A549 (cell line): ENCODE results near the gene ADAMTSL5.

Source experiments
- BHLHE40 ChIP-seq: IDR thresholded peaks from 2 replicates; pipeline ENCODE4 v1.6.1; 2012; ENCODE audit warnings: low read depth, low read length, inconsistent platforms
- EP300 ChIP-seq, 2 experiments: fragments of >200 bp; sonication (Bioruptor Twin); formaldehyde crosslinking; IDR thresholded peaks; 2 replicates in 1 of 2; 3 replicates in 1 of 2; pipeline ENCODE4 v1.6.1; 2016 to 2017
- POLR2A ChIP-seq: IDR thresholded peaks from 2 replicates; pipeline ENCODE4 v1.6.1; 2012; ENCODE audit warnings: mild to moderate bottlenecking, low read length
- TF ChIP-seq, protein P1 (sequence below): fragments of >200 bp; sonication (Bioruptor Twin); formaldehyde crosslinking; IDR thresholded peaks from 3 replicates; pipeline ENCODE4 v1.5.1; 2016
- TF ChIP-seq, protein P2 (sequence below): fragments of 150-350 bp; IDR thresholded peaks from 2 replicates; pipeline ENCODE4 v1.6.1; 2014; ENCODE audit warnings: low read depth, mild to moderate bottlenecking, low read length
- TF ChIP-seq, protein P3 (sequence below): IDR thresholded peaks from 2 replicates; pipeline ENCODE4 v1.6.1; 2012

DNA sequence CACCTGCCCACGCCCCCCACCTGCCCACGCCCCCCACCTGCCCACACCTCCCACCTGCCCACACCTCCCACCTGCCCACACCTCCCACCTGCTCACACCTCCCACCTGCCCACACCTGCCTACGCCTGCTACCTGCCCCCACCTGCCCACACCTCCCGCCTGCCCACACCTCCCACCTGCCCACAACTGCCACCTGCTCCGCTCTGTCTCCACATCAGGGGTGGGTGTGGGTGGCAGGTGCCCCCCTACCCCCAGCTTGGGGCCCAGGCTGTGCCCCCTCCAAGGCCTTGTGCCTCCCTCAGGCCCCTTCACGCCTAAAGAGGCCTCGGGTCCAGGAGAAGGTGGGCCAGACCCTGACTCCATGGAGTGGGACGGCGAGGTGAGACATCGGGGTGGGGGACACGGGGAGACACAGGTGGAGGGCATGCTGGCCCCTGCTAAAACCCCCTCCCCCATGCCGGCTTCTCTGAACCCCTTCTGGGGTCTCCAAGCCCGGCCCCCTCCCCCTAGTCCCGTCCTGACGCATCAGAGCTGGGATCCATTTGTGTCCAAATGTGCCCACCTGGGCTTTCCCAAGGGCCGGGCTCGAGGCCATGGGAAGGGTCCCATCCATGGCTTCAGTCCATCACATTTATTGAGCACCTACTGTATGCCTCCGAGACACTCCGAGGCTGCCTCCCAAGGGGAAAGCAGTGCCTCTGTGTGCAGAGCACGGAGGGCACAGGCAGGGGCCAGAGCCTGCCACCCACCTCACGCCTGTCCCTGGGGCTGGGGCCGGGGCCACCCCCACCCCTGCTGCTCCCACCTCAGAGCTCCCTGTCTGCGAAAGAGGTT, 16.0 kb upstream of the ADAMTSL5 start:
- no peak for TF ChIP-seq BHLHE40
- no peak for TF ChIP-seq POLR2A
- TF ChIP-seq EP300 (IDR thresholded peaks at IDR 0.05), result no peak
- TF ChIP-seq, protein P1, sequence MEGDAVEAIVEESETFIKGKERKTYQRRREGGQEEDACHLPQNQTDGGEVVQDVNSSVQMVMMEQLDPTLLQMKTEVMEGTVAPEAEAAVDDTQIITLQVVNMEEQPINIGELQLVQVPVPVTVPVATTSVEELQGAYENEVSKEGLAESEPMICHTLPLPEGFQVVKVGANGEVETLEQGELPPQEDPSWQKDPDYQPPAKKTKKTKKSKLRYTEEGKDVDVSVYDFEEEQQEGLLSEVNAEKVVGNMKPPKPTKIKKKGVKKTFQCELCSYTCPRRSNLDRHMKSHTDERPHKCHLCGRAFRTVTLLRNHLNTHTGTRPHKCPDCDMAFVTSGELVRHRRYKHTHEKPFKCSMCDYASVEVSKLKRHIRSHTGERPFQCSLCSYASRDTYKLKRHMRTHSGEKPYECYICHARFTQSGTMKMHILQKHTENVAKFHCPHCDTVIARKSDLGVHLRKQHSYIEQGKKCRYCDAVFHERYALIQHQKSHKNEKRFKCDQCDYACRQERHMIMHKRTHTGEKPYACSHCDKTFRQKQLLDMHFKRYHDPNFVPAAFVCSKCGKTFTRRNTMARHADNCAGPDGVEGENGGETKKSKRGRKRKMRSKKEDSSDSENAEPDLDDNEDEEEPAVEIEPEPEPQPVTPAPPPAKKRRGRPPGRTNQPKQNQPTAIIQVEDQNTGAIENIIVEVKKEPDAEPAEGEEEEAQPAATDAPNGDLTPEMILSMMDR, result no peak
- TF ChIP-seq, protein P2, sequence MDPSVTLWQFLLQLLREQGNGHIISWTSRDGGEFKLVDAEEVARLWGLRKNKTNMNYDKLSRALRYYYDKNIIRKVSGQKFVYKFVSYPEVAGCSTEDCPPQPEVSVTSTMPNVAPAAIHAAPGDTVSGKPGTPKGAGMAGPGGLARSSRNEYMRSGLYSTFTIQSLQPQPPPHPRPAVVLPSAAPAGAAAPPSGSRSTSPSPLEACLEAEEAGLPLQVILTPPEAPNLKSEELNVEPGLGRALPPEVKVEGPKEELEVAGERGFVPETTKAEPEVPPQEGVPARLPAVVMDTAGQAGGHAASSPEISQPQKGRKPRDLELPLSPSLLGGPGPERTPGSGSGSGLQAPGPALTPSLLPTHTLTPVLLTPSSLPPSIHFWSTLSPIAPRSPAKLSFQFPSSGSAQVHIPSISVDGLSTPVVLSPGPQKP, result no peak
- TF ChIP-seq, protein P3, sequence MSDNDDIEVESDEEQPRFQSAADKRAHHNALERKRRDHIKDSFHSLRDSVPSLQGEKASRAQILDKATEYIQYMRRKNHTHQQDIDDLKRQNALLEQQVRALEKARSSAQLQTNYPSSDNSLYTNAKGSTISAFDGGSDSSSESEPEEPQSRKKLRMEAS, result no peak
